GM12873 (cell line): Measurements from ENCODE around the gene ATG4B.

ENCODE experiments used
- CTCF ChIP-seq: IDR thresholded peaks from 2 replicates; pipeline ENCODE4 v1.5.1; 2012; ENCODE audit warnings: low read depth, mild to moderate bottlenecking, moderate library complexity, low read length, control low read depth; ENCODE audit not compliant: insufficient read depth; ENCODE audit errors: missing control alignments

ATG4B gene

GRCh38 chr2:241666627-241667400 lies 29.3 kb downstream of the ATG4B start:
- no peak for TF ChIP-seq CTCF

- TF ChIP-seq CTCF: no peak
These were observed 30.9 kb downstream of the ATG4B start for GRCh38 chr2:241668354-241668753.

GRCh38 chr2:241668839-241669238 lies 31.3 kb downstream of the ATG4B start:
- no peak for TF ChIP-seq CTCF

GRCh38 chr2:241670333-241671110 lies 33.0 kb downstream of the ATG4B start:
- TF ChIP-seq CTCF: no peak

GRCh38 chr2:241671457-241672240 lies 34.2 kb downstream of the ATG4B start:
- TF ChIP-seq CTCF: no peak

- TF ChIP-seq CTCF: no peak
These were observed 35.0 kb downstream of the ATG4B start for GRCh38 chr2:241672243-241673188.
